Activated naive CD8-positive, alpha-beta T cell treated with anti-CD3 and anti-CD28 coated beads, Interleukin-2, amount 10 ng/mL, durations not matched to agents 7 days and 5 days (primary cell): ENCODE data around the gene TMA7B. TPM values are rescaled to one million over a fixed set of nuclear protein-coding genes. Genes with fewer than 3 reads are reported as not detected.
A peak's percentile ranks its signal among the peaks of the same experiment; 100 is the strongest.

Experiments
- ATAC-seq: fragments of 150-1000 bp; cut with Tn5 transposase; one replicate; pipeline ENCODE4 v1.10.0; 2021; ENCODE audit warnings: low read depth, moderate library complexity
- POLR2A ChIA-PET: fragments of 350-600 bp; sonication (Branson Sonifier 250); formaldehyde crosslinking; loops from one replicate; lab custom pipeline; 2021; ENCODE audit warnings: antibody characterized with exemption; lab: Charles Lee
- DNase-seq: peaks from one replicate; pipeline ENCODE4 v3.0.0; 2021
- H3K27ac Mint-ChIP-seq: one replicate; pipeline ENCODE4 v1.8.0; 2022; ENCODE audit warnings: mild to moderate bottlenecking, mixed read lengths
- H3K27me3 Mint-ChIP-seq: one replicate; pipeline ENCODE4 v1.8.0; 2022; ENCODE audit warnings: mild to moderate bottlenecking, moderate library complexity, mixed read lengths
- H3K36me3 Mint-ChIP-seq: one replicate; pipeline ENCODE4 v1.8.0; 2021; ENCODE audit warnings: mild to moderate bottlenecking, mixed read lengths
- H3K4me1 Mint-ChIP-seq: one replicate; pipeline ENCODE4 v1.8.0; 2021; ENCODE audit warnings: mixed read lengths
- H3K4me3 Mint-ChIP-seq: one replicate; pipeline ENCODE4 v1.8.0; 2022; ENCODE audit warnings: mild to moderate bottlenecking, moderate library complexity, mixed read lengths
- H3K9me3 Mint-ChIP-seq: one replicate; pipeline ENCODE4 v1.8.0; 2021; ENCODE audit warnings: mixed read lengths
- total RNA-seq, 2 experiments: library from RNA; stranded (reverse); gene quantifications; one replicate each; pipeline ENCODE4 v1.2.3, GENCODE V29; 2021

TMA7B gene
- total RNA-seq, 2 experiments from 2014 or later: 8.5 to 9.1 TPM

DNA sequence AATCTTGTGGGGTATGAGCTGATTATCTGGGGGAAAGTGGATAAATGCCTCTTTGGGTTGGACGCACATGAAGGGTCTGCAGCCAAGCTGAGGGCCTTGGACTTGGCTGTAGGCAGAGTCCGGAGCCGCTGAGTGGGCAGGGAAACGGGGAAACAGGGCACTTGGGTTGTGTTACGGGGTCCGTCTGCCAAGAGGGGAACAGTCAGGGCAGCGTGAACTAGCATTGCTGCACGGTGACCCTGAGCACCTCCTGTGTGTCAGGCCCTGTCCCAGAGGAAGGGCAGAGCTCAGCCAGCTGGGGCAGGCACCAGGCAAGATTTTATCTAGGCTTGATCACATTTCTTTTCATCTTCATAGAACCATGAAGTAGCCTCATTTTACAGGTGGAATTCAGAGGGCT is 46.4 kb downstream of the TMA7B start:
- H3K4me3 Mint-ChIP-seq: no peak overlapping the region
- H3K4me1 Mint-ChIP-seq: peaks cover 13% of the 10 kb centered on the region
- ATAC-seq: no peak
- DNase-seq: no peak
- H3K27ac Mint-ChIP-seq: no peak overlapping the region
- H3K36me3 Mint-ChIP-seq: no peaks in the 10 kb centered on the region
- POLR2A ChIA-PET: no interaction called here
- H3K9me3 Mint-ChIP-seq: no peaks in the 10 kb centered on the region
- peaks cover 20% of the 10 kb centered on the region for H3K27me3 Mint-ChIP-seq

DNA sequence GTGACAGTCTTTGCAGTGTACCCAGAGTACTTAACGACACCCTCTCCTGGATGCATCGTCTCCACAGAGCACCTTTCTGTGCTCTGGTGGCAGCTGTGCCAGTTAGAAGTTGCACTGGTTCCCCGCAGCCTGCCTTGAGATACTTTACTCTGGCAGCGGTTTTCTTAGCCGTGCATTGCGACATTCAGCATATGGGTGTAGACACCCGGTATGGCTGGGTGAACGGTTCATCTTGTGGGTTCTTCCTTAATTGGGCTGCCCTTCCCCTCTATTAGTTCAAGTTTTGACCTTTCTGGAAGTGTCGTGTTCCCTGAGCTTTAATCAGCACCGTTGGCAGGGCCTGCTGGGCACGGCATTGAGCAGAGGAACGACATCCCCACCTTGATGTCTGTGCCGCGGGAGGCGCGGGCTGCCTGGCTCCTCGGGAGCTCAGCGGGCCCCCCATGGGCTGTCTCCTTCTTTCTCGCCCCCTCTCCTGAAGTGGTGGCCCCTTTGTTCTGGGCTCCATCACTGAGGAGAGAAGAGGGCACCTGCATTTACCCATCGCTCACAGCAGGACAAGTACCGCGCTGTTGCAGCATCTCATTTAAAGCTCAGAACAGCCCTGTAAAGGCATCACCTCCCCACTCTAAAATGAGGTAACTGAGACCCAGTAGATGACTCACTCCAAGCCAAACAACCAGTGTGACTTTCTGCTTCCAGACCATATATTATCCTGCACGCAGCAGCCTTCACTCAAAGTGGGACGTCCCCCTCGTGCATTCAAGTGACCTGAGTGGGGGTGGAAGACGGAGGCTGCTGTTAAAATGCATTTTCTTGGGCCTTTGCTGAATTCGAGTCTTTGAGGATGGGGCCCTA is 47.9 kb downstream of the TMA7B start:
- no peak for ATAC-seq
- no peak overlapping the region for H3K4me3 Mint-ChIP-seq
- peaks cover 13% of the 10 kb centered on the region for H3K4me1 Mint-ChIP-seq
- peaks cover 15% of the 10 kb centered on the region for H3K27me3 Mint-ChIP-seq
- H3K27ac Mint-ChIP-seq: no peak overlapping the region
- H3K9me3 Mint-ChIP-seq: no peaks in the 10 kb centered on the region
- DNase-seq: no peak
- H3K36me3 Mint-ChIP-seq: no peaks in the 10 kb centered on the region
- POLR2A ChIA-PET: no interaction called here

DNA sequence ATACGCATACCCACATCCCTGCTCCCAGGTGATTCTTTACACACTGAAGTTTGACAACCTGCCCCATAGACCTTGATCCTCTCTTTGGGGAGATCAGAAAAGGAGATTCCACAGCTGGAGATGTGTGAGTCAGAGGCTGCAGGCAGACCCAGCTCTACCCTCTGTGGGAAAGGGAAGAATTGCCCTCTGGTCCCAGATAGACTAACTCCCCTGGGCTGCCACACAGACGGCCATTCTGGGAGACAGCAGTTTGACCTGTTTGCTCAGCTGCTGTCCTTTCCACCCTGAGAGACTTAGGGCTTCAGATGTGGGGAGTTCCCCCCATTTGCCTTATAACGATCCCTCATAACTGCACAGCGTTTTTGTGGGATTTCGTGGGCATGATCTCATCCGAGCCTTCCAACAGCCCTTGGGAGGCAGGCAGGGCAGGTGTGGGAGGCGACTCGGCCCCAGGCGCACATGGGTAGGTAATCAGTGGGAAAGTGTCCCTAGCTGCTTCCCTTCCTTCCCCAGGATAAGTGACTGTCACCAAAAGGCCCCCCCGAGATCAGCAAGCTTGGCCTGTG is 48.6 kb downstream of the TMA7B start:
- no peak overlapping the region for H3K4me3 Mint-ChIP-seq
- POLR2A ChIA-PET: no interaction called here
- peaks cover 15% of the 10 kb centered on the region for H3K27me3 Mint-ChIP-seq

DNA sequence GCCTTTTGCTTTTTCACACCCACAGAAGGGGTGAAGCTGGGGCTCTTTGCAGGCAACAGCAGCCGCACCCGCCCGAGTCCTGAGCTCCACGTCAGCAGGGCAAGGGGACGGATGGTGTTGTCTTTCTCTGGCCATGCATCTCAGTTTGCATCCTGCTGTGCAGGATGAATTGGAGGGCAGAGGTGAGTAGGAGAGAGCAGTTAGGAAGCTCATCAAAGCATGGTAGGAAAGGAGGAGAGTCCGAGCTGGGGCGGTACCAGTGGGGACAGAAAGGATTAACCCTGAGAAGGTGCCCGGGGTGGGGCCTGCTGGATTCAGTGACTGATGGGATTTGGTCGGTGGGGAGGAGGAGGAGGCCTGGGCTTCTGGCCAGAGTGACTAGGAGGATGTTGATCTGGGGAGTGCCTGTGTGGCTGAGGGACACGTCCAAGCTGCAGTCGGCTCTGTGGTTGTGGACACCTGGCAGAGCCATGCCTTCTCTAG is 49.1 kb downstream of the TMA7B start:
- no peaks in the 10 kb centered on the region for H3K9me3 Mint-ChIP-seq
- no peaks in the 10 kb centered on the region for H3K36me3 Mint-ChIP-seq
- H3K27me3 Mint-ChIP-seq: peaks cover 15% of the 10 kb centered on the region
- no peak for DNase-seq
- POLR2A ChIA-PET: interaction anchor here (0.5 to 1.3 kb wide), 5 partner anchors 8 to 454 kb away, joined by 3 to 5 read pairs (median 3); no protein-coding TSS in a partner anchor
- peaks cover 13% of the 10 kb centered on the region for H3K4me1 Mint-ChIP-seq
- H3K27ac Mint-ChIP-seq: peak overlapping the region; percentile 46
- ATAC-seq: no peak
- H3K4me3 Mint-ChIP-seq: peak overlapping the region; percentile 57

More for the DNA sequence above, 48.6 kb downstream of the TMA7B start:
- no peak overlapping the region for H3K27ac Mint-ChIP-seq
- peaks cover 13% of the 10 kb centered on the region for H3K4me1 Mint-ChIP-seq
- ATAC-seq: no peak
- no peaks in the 10 kb centered on the region for H3K9me3 Mint-ChIP-seq
- H3K36me3 Mint-ChIP-seq: no peaks in the 10 kb centered on the region
- DNase-seq: no peak

DNA sequence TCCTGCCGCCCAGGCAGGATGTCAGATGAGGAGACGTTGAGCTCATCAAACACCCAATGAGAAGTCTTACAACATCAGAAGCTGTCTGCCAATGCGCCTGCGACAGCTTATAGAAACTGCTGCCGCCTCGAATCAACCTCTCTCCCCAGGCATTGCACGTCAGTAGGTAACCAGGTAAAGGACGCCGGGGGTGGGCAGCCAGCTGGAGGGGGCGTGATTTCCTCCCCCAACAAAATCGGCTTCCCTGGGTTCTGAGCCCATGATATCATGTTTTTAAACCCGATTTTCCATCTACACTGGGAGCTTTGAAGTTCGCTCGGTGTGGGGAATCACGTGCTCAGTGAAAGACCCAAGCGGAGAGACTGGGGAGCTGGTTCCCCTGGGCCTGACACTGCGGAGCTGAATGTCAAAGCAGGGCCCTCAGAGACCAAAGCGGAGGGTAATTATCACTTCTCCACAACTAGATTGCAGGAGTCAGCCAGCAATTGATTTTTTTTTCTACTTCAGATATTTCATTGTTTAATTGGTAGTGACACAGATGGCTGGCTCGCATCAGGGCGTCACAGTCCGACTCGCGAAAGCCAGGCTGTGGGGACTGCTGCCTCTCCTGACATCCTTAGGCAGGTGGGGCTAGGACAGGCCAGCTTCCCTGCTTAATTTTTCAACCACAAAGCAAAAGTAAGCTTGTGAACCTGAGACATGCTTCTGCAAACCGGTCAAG is 49.9 kb downstream of the TMA7B start:
- H3K36me3 Mint-ChIP-seq: no peaks in the 10 kb centered on the region
- H3K4me3 Mint-ChIP-seq: peak overlapping the region; percentile 57
- peak overlapping the region; percentile 53 for H3K27ac Mint-ChIP-seq
- no peak for DNase-seq
- POLR2A ChIA-PET: interaction anchor here (0.7 to 1.3 kb wide), 7 partner anchors 8 to 556 kb away, joined by 3 to 4 read pairs (median 3); no protein-coding TSS in a partner anchor
- peaks cover 16% of the 10 kb centered on the region for H3K27me3 Mint-ChIP-seq
- no peaks in the 10 kb centered on the region for H3K9me3 Mint-ChIP-seq
- ATAC-seq: peak; percentile 87
- H3K4me1 Mint-ChIP-seq: peaks cover 13% of the 10 kb centered on the region

DNA sequence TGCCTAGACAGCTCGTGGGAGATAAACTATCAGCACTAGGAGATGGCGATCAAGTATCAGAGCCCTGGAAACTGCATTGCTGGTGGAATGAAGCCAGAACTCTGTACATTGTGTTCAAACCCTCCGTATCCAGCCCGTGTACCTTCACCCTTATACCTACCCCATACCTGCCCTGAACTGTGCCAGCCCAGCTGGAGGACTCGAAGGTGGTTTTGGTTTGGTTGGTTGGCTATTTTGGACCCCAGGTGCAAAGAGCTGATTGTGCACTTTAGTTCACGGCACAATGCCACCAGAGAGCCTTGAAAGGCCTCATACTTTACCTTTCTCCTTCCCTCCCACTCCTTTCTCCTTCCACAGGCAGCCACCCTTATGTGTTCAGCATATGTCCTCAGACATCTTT is 50.5 kb downstream of the TMA7B start:
- Mint-ChIP-seq H3K4me1 (peaks cover 13% of the 10 kb centered on the region), H3K27me3 (peaks cover 16% of the 10 kb centered on the region), H3K36me3 (no peaks in the 10 kb centered on the region), H3K4me3 (no peak overlapping the region), H3K27ac (no peak overlapping the region), H3K9me3 (no peaks in the 10 kb centered on the region)
- DNase-seq (no peak), ATAC-seq (no peak)
- POLR2A ChIA-PET: interaction anchor here (0.7 to 1.3 kb wide), 4 partner anchors 8 to 557 kb away, joined by 3 to 4 read pairs (median 3); no protein-coding TSS in a partner anchor

Other genes starting within 250 kb of the TMA7B start
- under 1 TPM; 0.11 to 0.34 TPM for gene ENTHD1, start 66.6 kb upstream of the TMA7B start, total RNA-seq
- 100 to 1,000 TPM; 263 to 266 TPM for gene GRAP2, start 59.3 kb upstream of the TMA7B start, total RNA-seq
- gene FAM83F, start 34.6 kb downstream of the TMA7B start, total RNA-seq: under 1 TPM; 0.20 to 0.30 TPM
- gene TNRC6B, start 217.5 kb downstream of the TMA7B start, total RNA-seq: 10 to 100 TPM; 89.6 to 91.4 TPM